Activated CD8-positive, alpha-beta T cell treated with anti-CD3 and anti-CD28 coated beads, Interleukin-2, amount 10 ng/mL, durations not matched to agents 7 days and 5 days (primary cell): Measurements from ENCODE around the gene FICD. TPM values are rescaled to one million over a fixed set of nuclear protein-coding genes. Genes with fewer than 3 reads are reported as not detected.
A peak's percentile ranks its signal among the peaks of the same experiment; 100 is the strongest.

Experiments used
- ATAC-seq: fragments of 150-1000 bp; cut with Tn5 transposase; one replicate; pipeline ENCODE4 v1.10.0; 2021; ENCODE audit warnings: moderate library complexity
- CTCF ChIA-PET: fragments of 350-600 bp; sonication (Branson Sonifier 250); formaldehyde crosslinking; loops from one replicate; lab custom pipeline; 2021; ENCODE audit warnings: antibody characterized with exemption; lab: Charles Lee
- POLR2A ChIA-PET: fragments of 350-600 bp; sonication (Branson Sonifier 250); formaldehyde crosslinking; loops from one replicate; lab custom pipeline; 2021; ENCODE audit warnings: antibody characterized with exemption; lab: Charles Lee
- DNase-seq: peaks from one replicate; pipeline ENCODE4 v3.0.0-alpha.2; 2020
- H3K27ac Mint-ChIP-seq: one replicate; pipeline ENCODE4 v1.8.0; 2021; ENCODE audit warnings: mild to moderate bottlenecking, mixed read lengths
- H3K27me3 Mint-ChIP-seq: one replicate; pipeline ENCODE4 v1.8.0; 2021; ENCODE audit warnings: low read depth, mixed read lengths
- H3K36me3 Mint-ChIP-seq: one replicate; pipeline ENCODE4 v1.8.0; 2021; ENCODE audit warnings: low read depth, mixed read lengths
- H3K4me1 Mint-ChIP-seq: one replicate; pipeline ENCODE4 v1.8.0; 2021; ENCODE audit warnings: low read depth, mixed read lengths
- H3K4me3 Mint-ChIP-seq: one replicate; pipeline ENCODE4 v1.8.0; 2021; ENCODE audit warnings: mild to moderate bottlenecking, mixed read lengths
- H3K9me3 Mint-ChIP-seq: one replicate; pipeline ENCODE4 v1.8.0; 2022; ENCODE audit warnings: mixed read lengths; ENCODE audit not compliant: insufficient read depth
- total RNA-seq, 2 experiments: library from RNA; stranded (reverse); gene quantifications; one replicate each; pipeline ENCODE4 v1.2.3, GENCODE V29; 2021

The FICD gene
- total RNA-seq, 2 experiments from 2014 or later, result 4.6 to 5.2 TPM

- POLR2A ChIA-PET, result no interaction called here
- Mint-ChIP-seq H3K9me3 (peaks cover 8% of the 10 kb centered on the region), H3K27ac (no peak overlapping the region), H3K27me3 (peaks cover 4% of the 10 kb centered on the region), H3K4me3 (no peak overlapping the region), H3K4me1 (peaks cover 13% of the 10 kb centered on the region), H3K36me3 (no peaks in the 10 kb centered on the region)
- ATAC-seq (no peak), DNase-seq (no peak)
- CTCF ChIA-PET, result interaction anchor here (1.3 kb wide), 1 partner anchor 516 kb away, joined by 3 read pairs; no protein-coding TSS in a partner anchor
Measured at GRCh38 chr12:108507971-108508642, 7.0 kb upstream of the FICD start.

GRCh38 chr12:108509806-108510205, 5.3 kb upstream of the FICD start:
- DNase-seq, result no peak
- Mint-ChIP-seq H3K9me3 (no peaks in the 10 kb centered on the region), H3K36me3 (no peaks in the 10 kb centered on the region), H3K27ac (no peak overlapping the region), H3K4me1 (peaks cover 16% of the 10 kb centered on the region), H3K4me3 (no peak overlapping the region), H3K27me3 (peaks cover under 1% of the 10 kb centered on the region)
- ATAC-seq, result no peak
- CTCF ChIA-PET, result interaction anchor here (1.0 kb wide), 1 partner anchor 107 kb away, joined by 3 read pairs; no protein-coding TSS in a partner anchor
- POLR2A ChIA-PET, result no interaction called here

GRCh38 chr12:108510836-108511235, 4.2 kb upstream of the FICD start:
- H3K9me3 Mint-ChIP-seq, result no peaks in the 10 kb centered on the region
- no peak overlapping the region for H3K27ac Mint-ChIP-seq
- CTCF ChIA-PET, result no interaction called here

DNA sequence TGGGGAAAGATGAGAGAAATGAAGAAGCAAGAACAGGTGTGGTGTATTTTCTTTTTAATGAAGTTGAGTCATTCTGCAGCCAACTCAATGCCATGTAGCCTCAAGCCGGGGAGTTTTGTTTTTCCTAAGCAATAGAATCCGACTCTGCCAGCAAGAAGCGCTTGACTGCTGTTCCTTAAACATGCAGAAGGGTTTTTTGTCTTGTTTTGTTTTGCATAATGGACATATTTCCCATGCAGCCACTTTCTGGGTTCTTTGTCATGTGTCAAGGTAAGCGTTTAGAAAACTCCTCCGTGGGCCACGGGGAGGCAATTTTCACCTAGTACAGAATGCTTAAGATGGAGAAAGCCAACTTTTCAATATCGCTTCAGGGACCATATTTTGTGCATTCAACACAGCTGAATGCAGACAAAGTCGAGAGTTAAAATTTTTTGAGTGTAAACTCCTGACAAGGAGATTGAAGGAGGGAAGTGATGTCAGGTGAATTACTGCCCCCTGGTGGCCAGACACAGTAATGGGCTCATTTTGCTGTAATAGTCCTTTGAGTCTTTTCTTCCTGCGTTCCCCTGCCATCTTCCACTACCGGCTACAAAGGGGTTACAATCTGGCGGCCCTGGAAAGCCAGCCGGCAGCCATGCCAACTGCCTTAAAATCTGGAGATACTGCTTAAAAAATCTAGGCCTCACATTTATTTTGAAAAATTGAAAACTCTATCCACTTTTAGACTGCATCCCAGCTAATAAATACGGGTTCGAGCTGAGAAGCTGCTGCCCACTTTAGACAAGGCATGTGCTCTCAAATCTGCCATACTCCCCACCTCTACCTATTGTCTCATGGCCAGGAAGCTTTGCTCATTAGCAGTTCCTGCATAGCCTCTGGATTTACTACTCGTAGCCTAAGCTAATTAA, 3.2 kb upstream of the FICD start:
- no peaks in the 10 kb centered on the region for H3K27me3 Mint-ChIP-seq
- ChIA-PET POLR2A (no interaction called here), CTCF (interaction anchor here (0.6 to 2.2 kb wide), 25 partner anchors 10 to 775 kb away, joined by 3 to 20 read pairs (median 5); partner anchors contain the start of gene SART3)
- peak overlapping the region; percentile 28 for H3K4me3 Mint-ChIP-seq
- peaks cover 2% of the 10 kb centered on the region for H3K36me3 Mint-ChIP-seq
- no peaks in the 10 kb centered on the region for H3K9me3 Mint-ChIP-seq
- ATAC-seq (no peak), DNase-seq (peak; percentile 85)
- H3K4me1 Mint-ChIP-seq, result peaks cover 27% of the 10 kb centered on the region
- no peak overlapping the region for H3K27ac Mint-ChIP-seq

More at GRCh38 chr12:108510836-108511235, 4.2 kb upstream of the FICD start:
- Mint-ChIP-seq H3K4me3 (no peak overlapping the region), H3K4me1 (peaks cover 17% of the 10 kb centered on the region), H3K27me3 (no peaks in the 10 kb centered on the region), H3K36me3 (no peaks in the 10 kb centered on the region)
- DNase-seq, result no peak
- POLR2A ChIA-PET, result no interaction called here
- ATAC-seq, result no peak

GRCh38 chr12:108514468-108514972, 557 bp upstream of the FICD start:
- H3K4me1 Mint-ChIP-seq, result peaks cover 27% of the 10 kb centered on the region
- no peaks in the 10 kb centered on the region for H3K27me3 Mint-ChIP-seq
- H3K36me3 Mint-ChIP-seq, result peaks cover 18% of the 10 kb centered on the region
- ATAC-seq, result peak; percentile 21
- no peaks in the 10 kb centered on the region for H3K9me3 Mint-ChIP-seq
- H3K4me3 Mint-ChIP-seq, result peak overlapping the region; percentile 86
- peak overlapping the region; percentile 91 for H3K27ac Mint-ChIP-seq
- CTCF ChIA-PET, result interaction anchor here (1.0 kb wide), 1 partner anchor 103 kb away, joined by 3 read pairs; no protein-coding TSS in a partner anchor
- POLR2A ChIA-PET, result no interaction called here
- DNase-seq, result no peak

- ChIA-PET CTCF (no interaction called here), POLR2A (interaction anchor here (0.7 kb wide), 1 partner anchor 45 kb away, joined by 3 read pairs; the partner anchor contains the start of gene SART3)
- ATAC-seq, result no peak
- Mint-ChIP-seq H3K4me1 (peaks cover 26% of the 10 kb centered on the region), H3K27me3 (no peaks in the 10 kb centered on the region), H3K9me3 (no peaks in the 10 kb centered on the region), H3K27ac (peak overlapping the region; percentile 91), H3K4me3 (peak overlapping the region; percentile 86), H3K36me3 (peaks cover 30% of the 10 kb centered on the region)
- no peak for DNase-seq
Measured at GRCh38 chr12:108515916-108516315, 839 bp downstream of the FICD start.

DNA sequence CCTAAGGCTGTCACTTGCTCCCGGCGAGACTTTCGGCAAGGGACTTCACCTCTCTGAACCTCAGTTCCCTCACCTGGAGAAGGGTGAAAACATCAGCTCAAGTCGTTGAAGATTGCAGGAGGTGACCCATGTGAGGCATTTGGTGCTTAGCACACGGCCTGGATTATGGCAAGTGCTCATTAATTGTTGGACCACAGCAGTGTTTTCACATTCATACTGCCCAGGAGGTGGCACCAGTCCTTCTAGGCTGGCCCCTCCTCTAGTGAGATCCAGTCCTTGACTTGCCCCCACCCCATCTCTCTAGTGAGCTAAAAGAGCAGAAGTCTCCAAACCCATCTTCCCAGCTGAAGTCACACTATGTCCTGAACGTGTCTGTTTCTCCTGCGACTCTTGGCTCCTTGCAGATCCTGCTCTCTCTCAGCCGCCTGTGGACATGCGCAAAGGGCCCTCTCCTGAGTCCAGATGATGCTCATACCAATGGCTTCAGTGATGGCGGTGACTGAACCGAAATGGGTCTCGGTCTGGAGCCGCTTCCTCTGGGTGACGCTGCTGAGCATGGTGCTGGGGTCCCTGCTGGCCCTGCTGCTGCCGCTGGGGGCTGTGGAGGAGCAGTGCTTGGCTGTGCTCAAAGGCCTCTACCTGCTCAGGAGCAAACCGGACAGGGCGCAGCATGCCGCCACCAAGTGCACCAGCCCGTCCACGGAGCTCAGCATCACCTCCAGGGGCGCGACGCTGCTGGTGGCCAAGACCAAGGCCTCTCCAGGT, 1.6 kb downstream of the FICD start:
- H3K36me3 Mint-ChIP-seq, result peaks cover 37% of the 10 kb centered on the region
- ATAC-seq, result no peak
- H3K27ac Mint-ChIP-seq, result peak overlapping the region; percentile 91
- ChIA-PET CTCF (interaction anchor here (0.5 to 2.0 kb wide), 2 partner anchors 101 to 104 kb away, joined by 3 to 7 read pairs; no protein-coding TSS in a partner anchor), POLR2A (no interaction called here)
- no peak for DNase-seq
- H3K4me3 Mint-ChIP-seq, result peak overlapping the region; percentile 86
- no peaks in the 10 kb centered on the region for H3K27me3 Mint-ChIP-seq
- H3K9me3 Mint-ChIP-seq, result no peaks in the 10 kb centered on the region
- peaks cover 21% of the 10 kb centered on the region for H3K4me1 Mint-ChIP-seq

DNA sequence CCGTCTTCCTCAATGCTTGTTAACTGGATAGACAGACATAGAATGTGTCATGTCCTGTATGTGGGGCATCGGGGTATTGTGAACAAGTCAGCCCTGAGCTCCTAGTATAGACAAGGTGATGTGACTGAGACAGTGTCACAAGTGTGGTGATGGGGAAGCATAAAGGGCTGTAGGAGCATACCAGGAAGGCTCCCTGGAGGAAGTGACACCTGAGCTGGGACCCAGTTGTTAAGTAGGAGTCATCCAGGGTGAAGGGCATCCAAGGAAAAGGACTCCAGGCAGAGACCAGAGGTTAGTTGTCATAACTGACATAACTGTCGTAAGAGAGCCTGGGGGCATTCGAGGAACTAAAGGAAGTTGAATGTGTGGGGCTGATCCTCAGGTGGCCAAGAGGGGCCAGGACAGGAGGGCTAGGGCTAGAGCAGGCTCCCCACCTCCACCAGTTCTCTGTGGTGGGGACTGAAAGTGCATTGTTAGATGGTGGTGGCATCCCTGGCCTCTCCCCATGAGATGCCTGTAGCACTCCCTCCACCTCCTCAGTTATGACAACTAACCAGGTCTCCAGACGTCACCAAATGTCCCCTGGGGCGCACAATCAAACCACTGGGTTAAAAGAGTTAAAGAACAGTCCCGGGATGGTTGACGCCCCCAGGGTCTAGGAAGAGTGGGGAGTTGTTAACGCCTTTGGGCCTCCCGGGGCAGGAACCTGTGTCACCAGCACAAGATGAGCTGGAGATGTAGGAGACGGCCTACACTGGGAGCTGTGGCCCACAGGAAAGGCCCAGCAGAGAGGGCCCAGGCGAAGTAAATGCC, 2.4 kb downstream of the FICD start:
- Mint-ChIP-seq H3K4me3 (no peak overlapping the region), H3K27ac (peak overlapping the region; percentile 26), H3K27me3 (no peaks in the 10 kb centered on the region), H3K9me3 (no peaks in the 10 kb centered on the region), H3K36me3 (peaks cover 45% of the 10 kb centered on the region), H3K4me1 (peaks cover 15% of the 10 kb centered on the region)
- ATAC-seq (no peak), DNase-seq (no peak)
- ChIA-PET POLR2A (no interaction called here), CTCF (interaction anchor here (2.0 kb wide), 1 partner anchor 100 kb away, joined by 7 read pairs; no protein-coding TSS in a partner anchor)

DNA sequence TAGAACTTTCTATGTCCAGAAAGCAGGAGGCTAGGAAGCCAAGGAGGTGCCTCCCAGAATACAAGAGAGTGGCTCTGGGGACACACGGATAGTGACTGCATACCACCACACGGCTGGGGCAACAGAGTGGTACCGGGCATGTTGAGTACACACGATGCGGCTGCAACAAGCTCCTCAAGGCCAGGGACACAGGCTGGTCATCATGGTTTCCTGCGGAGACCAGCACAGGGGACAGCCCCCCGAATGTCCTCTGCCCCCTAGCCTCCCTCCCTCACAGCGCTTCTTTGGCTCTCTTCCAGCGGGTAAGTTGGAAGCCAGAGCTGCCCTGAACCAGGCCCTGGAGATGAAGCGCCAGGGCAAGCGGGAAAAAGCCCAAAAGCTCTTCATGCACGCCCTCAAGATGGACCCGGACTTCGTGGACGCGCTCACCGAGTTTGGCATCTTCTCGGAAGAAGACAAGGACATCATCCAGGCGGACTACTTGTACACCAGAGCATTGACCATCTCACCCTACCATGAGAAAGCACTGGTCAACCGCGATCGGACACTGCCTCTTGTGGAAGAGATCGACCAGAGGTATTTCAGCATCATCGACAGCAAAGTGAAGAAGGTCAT, 3.1 kb downstream of the FICD start:
- ChIA-PET POLR2A (no interaction called here), CTCF (interaction anchor here (2.0 kb wide), 1 partner anchor 99 kb away, joined by 7 read pairs; no protein-coding TSS in a partner anchor)
- Mint-ChIP-seq H3K27ac (no peak overlapping the region), H3K4me3 (no peak overlapping the region), H3K9me3 (no peaks in the 10 kb centered on the region), H3K36me3 (peaks cover 48% of the 10 kb centered on the region), H3K27me3 (no peaks in the 10 kb centered on the region), H3K4me1 (peaks cover 15% of the 10 kb centered on the region)
- DNase-seq (no peak), ATAC-seq (no peak)
